ENCODE measurements around the gene DNAH11. TPM values are rescaled to one million over a fixed set of nuclear protein-coding genes. Genes with fewer than 3 reads are reported as not detected.

The DNAH11 gene
- total and polyA plus RNA-seq, 2 of the 13 experiments (the other 11 are each of a cell fraction or from before 2014, with no cell fraction given), result not detected

DNA sequence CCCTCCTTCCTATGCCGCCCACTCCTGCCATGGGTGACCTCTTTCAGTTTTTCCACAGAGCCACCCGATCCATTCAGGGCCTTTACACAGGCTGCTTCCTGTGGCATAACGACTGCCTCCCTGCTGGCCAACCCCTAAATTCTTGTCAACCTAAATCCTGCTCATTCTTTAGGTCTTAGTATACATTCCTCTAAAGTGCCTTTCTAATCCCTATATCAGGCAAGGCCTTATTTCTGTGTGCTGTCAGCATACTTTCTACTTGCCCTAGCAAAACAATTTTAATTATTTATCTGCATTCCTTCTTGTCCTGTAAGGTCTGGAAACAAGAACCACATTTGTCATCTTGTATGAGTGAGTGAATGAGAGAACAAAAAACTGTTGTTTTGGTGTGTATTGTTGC is 132.4 kb downstream of the DNAH11 start (continued):
- TF ChIP-seq, protein P1, sequence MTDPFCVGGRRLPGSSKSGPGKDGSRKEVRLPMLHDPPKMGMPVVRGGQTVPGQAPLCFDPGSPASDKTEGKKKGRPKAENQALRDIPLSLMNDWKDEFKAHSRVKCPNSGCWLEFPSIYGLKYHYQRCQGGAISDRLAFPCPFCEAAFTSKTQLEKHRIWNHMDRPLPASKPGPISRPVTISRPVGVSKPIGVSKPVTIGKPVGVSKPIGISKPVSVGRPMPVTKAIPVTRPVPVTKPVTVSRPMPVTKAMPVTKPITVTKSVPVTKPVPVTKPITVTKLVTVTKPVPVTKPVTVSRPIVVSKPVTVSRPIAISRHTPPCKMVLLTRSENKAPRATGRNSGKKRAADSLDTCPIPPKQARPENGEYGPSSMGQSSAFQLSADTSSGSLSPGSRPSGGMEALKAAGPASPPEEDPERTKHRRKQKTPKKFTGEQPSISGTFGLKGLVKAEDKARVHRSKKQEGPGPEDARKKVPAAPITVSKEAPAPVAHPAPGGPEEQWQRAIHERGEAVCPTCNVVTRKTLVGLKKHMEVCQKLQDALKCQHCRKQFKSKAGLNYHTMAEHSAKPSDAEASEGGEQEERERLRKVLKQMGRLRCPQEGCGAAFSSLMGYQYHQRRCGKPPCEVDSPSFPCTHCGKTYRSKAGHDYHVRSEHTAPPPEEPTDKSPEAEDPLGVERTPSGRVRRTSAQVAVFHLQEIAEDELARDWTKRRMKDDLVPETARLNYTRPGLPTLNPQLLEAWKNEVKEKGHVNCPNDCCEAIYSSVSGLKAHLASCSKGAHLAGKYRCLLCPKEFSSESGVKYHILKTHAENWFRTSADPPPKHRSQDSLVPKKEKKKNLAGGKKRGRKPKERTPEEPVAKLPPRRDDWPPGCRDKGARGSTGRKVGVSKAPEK (CRISPR knock-in tag; IDR thresholded peaks at IDR 0.05; ENCODE audit: borderline replicate concordance), result no peak
- no peak for TF ChIP-seq ZNF460 (CRISPR knock-in tag; IDR thresholded peaks at IDR 0.05; ENCODE audit: borderline replicate concordance)
- no peak for TF ChIP-seq DPF2 (CRISPR knock-in tag; IDR thresholded peaks at IDR 0.05; ENCODE audit: borderline replicate concordance, low read depth)
- TF ChIP-seq NPAS2 (CRISPR knock-in tag; IDR thresholded peaks at IDR 0.05; ENCODE audit: borderline replicate concordance), result no peak
- TF ChIP-seq, protein P2, sequence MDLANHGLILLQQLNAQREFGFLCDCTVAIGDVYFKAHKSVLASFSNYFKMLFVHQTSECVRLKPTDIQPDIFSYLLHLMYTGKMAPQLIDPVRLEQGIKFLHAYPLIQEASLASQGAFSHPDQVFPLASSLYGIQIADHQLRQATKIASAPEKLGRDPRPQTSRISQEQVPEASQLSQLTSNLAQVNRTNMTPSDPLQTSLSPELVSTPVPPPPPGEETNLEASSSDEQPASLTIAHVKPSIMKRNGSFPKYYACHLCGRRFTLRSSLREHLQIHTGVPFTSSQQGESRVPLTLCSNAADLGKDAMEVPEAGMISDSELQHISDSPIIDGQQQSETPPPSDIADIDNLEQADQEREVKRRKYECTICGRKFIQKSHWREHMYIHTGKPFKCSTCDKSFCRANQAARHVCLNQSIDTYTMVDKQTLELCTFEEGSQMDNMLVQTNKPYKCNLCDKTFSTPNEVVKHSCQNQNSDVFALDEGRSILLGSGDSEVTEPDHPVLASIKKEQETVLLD (CRISPR knock-in tag; IDR thresholded peaks at IDR 0.05; ENCODE audit: low read depth), result no peak
- no peak for TF ChIP-seq RFX1 (IDR thresholded peaks at IDR 0.05)
- no peak for TF ChIP-seq HNF4G (IDR thresholded peaks at IDR 0.05; ENCODE audit: borderline replicate concordance, low read depth, low read length)
- no peak for TF ChIP-seq HNF4G (CRISPR knock-in tag; IDR thresholded peaks at IDR 0.05; ENCODE audit: borderline replicate concordance, low read depth)
- TF ChIP-seq, protein P3, sequence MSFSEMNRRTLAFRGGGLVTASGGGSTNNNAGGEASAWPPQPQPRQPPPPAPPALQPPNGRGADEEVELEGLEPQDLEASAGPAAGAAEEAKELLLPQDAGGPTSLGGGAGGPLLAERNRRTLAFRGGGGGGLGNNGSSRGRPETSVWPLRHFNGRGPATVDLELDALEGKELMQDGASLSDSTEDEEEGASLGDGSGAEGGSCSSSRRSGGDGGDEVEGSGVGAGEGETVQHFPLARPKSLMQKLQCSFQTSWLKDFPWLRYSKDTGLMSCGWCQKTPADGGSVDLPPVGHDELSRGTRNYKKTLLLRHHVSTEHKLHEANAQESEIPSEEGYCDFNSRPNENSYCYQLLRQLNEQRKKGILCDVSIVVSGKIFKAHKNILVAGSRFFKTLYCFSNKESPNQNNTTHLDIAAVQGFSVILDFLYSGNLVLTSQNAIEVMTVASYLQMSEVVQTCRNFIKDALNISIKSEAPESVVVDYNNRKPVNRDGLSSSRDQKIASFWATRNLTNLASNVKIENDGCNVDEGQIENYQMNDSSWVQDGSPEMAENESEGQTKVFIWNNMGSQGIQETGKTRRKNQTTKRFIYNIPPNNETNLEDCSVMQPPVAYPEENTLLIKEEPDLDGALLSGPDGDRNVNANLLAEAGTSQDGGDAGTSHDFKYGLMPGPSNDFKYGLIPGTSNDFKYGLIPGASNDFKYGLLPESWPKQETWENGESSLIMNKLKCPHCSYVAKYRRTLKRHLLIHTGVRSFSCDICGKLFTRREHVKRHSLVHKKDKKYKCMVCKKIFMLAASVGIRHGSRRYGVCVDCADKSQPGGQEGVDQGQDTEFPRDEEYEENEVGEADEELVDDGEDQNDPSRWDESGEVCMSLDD (CRISPR knock-in tag; IDR thresholded peaks at IDR 0.05; ENCODE audit: borderline replicate concordance), result no peak
- no peak for TF ChIP-seq DMAP1 (CRISPR knock-in tag; IDR thresholded peaks at IDR 0.05)
- TF ChIP-seq NR1H2 (CRISPR knock-in tag; IDR thresholded peaks at IDR 0.05; ENCODE audit: borderline replicate concordance, low read depth), result no peak
- TF ChIP-seq, protein P4, sequence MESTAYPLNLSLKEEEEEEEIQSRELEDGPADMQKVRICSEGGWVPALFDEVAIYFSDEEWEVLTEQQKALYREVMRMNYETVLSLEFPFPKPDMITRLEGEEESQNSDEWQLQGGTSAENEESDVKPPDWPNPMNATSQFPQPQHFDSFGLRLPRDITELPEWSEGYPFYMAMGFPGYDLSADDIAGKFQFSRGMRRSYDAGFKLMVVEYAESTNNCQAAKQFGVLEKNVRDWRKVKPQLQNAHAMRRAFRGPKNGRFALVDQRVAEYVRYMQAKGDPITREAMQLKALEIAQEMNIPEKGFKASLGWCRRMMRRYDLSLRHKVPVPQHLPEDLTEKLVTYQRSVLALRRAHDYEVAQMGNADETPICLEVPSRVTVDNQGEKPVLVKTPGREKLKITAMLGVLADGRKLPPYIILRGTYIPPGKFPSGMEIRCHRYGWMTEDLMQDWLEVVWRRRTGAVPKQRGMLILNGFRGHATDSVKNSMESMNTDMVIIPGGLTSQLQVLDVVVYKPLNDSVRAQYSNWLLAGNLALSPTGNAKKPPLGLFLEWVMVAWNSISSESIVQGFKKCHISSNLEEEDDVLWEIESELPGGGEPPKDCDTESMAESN (CRISPR knock-in tag; conservative IDR thresholded peaks at IDR 0.05), result no peak
- no peak for TF ChIP-seq ZNF792 (CRISPR knock-in tag; IDR thresholded peaks at IDR 0.05)

All from HepG2 (cell line).